T-helper 2 cell treated with Interferon-gamma antibody and Interleukin-4, amounts not matched to agents 5 μg/mL and 100 μg/mL, for 36 hours (primary cell): ENCODE measurements around the gene ADAM15.

Source experiments
- DNase-seq: peaks from one replicate; pipeline ENCODE4 v3.0.0; 2021; ENCODE audit warnings: low spot score
- H3K27ac Mint-ChIP-seq: one replicate; pipeline ENCODE4 v1.8.0; 2021; ENCODE audit warnings: mild to moderate bottlenecking, mixed read lengths
- H3K27me3 Mint-ChIP-seq: one replicate; pipeline ENCODE4 v1.8.0; 2021; ENCODE audit warnings: low read depth, mixed read lengths
- H3K36me3 Mint-ChIP-seq: one replicate; pipeline ENCODE4 v1.8.0; 2021; ENCODE audit warnings: low read depth, mixed read lengths
- H3K4me1 Mint-ChIP-seq: one replicate; pipeline ENCODE4 v1.8.0; 2021; ENCODE audit warnings: low read depth, mixed read lengths
- H3K4me3 Mint-ChIP-seq: one replicate; pipeline ENCODE4 v1.8.0; 2022; ENCODE audit warnings: mild to moderate bottlenecking, moderate library complexity, mixed read lengths
- H3K9me3 Mint-ChIP-seq: one replicate; pipeline ENCODE4 v1.8.0; 2021; ENCODE audit warnings: mixed read lengths

The ADAM15 gene

GRCh38 chr1:155094622-155094948, 43.5 kb downstream of the ADAM15 start:
- no peak for DNase-seq
- H3K4me3 Mint-ChIP-seq: no peak overlapping the region
- H3K36me3 Mint-ChIP-seq: no peaks in the 10 kb centered on the region
- no peak overlapping the region for H3K27ac Mint-ChIP-seq
- peaks cover 24% of the 10 kb centered on the region for H3K27me3 Mint-ChIP-seq
- peaks cover 4% of the 10 kb centered on the region for H3K4me1 Mint-ChIP-seq
- H3K9me3 Mint-ChIP-seq: no peaks in the 10 kb centered on the region

- Mint-ChIP-seq H3K4me3 (no peak overlapping the region), H3K27ac (no peak overlapping the region), H3K36me3 (no peaks in the 10 kb centered on the region), H3K4me1 (no peaks in the 10 kb centered on the region), H3K9me3 (no peaks in the 10 kb centered on the region), H3K27me3 (peaks cover 22% of the 10 kb centered on the region)
- DNase-seq: no peak
Observed at GRCh38 chr1:155099331-155099730, 48.2 kb downstream of the ADAM15 start.

- H3K4me3 Mint-ChIP-seq: no peak overlapping the region
- DNase-seq: no peak
- H3K9me3 Mint-ChIP-seq: no peaks in the 10 kb centered on the region
- H3K27ac Mint-ChIP-seq: no peak overlapping the region
- no peaks in the 10 kb centered on the region for H3K4me1 Mint-ChIP-seq
- peaks cover 6% of the 10 kb centered on the region for H3K27me3 Mint-ChIP-seq
- no peaks in the 10 kb centered on the region for H3K36me3 Mint-ChIP-seq
Observed at GRCh38 chr1:155103325-155103724, 52.2 kb downstream of the ADAM15 start.

DNA sequence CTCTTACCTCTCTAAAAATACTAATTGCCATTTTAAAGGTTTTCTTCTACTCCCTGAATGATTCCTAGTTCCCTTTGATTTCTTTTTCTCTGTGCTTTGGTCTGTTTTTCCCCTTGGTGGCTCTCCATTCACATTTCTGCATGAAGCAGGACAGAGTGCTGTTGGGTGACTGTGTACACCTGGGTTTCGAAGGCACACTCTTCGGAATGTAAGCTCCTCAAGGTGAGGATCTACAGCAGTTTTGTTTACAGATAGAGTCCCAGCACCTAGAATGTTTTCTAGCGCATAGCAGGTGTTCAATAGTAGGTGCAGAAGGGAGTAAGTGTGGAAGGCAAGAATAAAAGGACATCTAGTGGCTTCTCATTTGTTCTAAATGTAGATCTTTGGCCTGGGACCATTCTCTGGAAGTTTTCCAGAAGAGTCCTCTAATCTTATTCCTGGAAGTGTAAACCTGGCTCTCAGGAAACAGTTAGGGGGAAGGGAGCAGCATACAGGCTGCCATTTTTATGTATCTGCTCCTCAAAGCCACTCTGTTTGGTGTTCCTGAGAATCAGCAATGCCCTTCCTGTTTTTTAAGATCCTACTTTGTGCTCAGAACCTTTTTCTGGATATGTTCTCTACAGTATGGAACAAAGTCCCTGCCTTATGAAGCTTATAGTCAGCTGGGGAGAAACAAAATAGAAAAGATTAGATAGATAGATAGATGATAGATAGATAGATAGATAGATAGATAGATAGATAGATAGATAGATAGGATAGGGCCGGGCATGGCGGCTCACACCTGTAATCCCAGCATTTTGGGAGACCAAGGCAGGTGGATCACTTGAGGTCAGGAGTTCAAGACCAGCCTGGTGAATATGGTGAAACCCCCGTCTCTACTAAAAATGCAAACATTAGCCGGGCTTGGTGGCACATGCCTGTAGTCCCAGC, 53.8 kb downstream of the ADAM15 start:
- DNase-seq: no peak
- peaks cover 6% of the 10 kb centered on the region for H3K27me3 Mint-ChIP-seq
- H3K4me1 Mint-ChIP-seq: no peaks in the 10 kb centered on the region
- no peaks in the 10 kb centered on the region for H3K36me3 Mint-ChIP-seq
- no peak overlapping the region for H3K4me3 Mint-ChIP-seq
- no peak overlapping the region for H3K27ac Mint-ChIP-seq
- no peaks in the 10 kb centered on the region for H3K9me3 Mint-ChIP-seq

DNA sequence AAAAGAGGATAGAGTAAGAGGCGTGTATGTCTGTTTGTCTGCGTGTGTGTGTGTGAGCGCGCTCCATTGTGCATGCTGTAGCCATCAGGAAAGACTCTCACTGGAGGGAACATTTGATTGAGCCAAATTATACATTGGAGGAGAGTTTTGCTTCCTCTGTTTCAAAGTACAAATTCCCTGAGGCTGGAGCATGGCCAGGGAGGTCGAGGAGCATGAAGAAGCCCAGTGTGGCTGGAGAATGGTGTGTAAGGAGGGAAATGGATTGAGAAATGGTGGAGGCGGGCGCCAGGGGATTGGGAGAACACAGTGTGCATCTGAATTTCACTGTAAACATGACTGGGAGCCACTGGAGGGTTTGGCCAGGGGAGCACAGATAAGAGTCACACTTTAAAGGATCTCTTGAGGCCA, 54.5 kb downstream of the ADAM15 start:
- peaks cover 6% of the 10 kb centered on the region for H3K27me3 Mint-ChIP-seq
- H3K36me3 Mint-ChIP-seq: no peaks in the 10 kb centered on the region
- no peaks in the 10 kb centered on the region for H3K9me3 Mint-ChIP-seq
- no peak overlapping the region for H3K27ac Mint-ChIP-seq
- H3K4me1 Mint-ChIP-seq: no peaks in the 10 kb centered on the region
- no peak overlapping the region for H3K4me3 Mint-ChIP-seq
- no peak for DNase-seq

GRCh38 chr1:155106862-155107261, 55.7 kb downstream of the ADAM15 start:
- H3K27ac Mint-ChIP-seq: no peak overlapping the region

GRCh38 chr1:155107309-155108264, 56.5 kb downstream of the ADAM15 start:
- peaks cover 6% of the 10 kb centered on the region for H3K27me3 Mint-ChIP-seq
- H3K27ac Mint-ChIP-seq: no peak overlapping the region

More at GRCh38 chr1:155106862-155107261, 55.7 kb downstream of the ADAM15 start:
- no peak overlapping the region for H3K4me3 Mint-ChIP-seq
- DNase-seq: no peak
- H3K9me3 Mint-ChIP-seq: no peaks in the 10 kb centered on the region
- no peaks in the 10 kb centered on the region for H3K4me1 Mint-ChIP-seq
- H3K36me3 Mint-ChIP-seq: no peaks in the 10 kb centered on the region
- H3K27me3 Mint-ChIP-seq: peaks cover 6% of the 10 kb centered on the region

GRCh38 chr1:155108296-155108695, 57.2 kb downstream of the ADAM15 start:
- no peak for DNase-seq
- H3K4me3 Mint-ChIP-seq: no peak overlapping the region
- H3K36me3 Mint-ChIP-seq: no peaks in the 10 kb centered on the region
- no peaks in the 10 kb centered on the region for H3K9me3 Mint-ChIP-seq
- no peak overlapping the region for H3K27ac Mint-ChIP-seq
- H3K4me1 Mint-ChIP-seq: no peaks in the 10 kb centered on the region
- H3K27me3 Mint-ChIP-seq: peaks cover 6% of the 10 kb centered on the region

More at GRCh38 chr1:155107309-155108264, 56.5 kb downstream of the ADAM15 start:
- no peak overlapping the region for H3K4me3 Mint-ChIP-seq
- no peak for DNase-seq
- no peaks in the 10 kb centered on the region for H3K36me3 Mint-ChIP-seq
- H3K9me3 Mint-ChIP-seq: no peaks in the 10 kb centered on the region
- no peaks in the 10 kb centered on the region for H3K4me1 Mint-ChIP-seq

DNA sequence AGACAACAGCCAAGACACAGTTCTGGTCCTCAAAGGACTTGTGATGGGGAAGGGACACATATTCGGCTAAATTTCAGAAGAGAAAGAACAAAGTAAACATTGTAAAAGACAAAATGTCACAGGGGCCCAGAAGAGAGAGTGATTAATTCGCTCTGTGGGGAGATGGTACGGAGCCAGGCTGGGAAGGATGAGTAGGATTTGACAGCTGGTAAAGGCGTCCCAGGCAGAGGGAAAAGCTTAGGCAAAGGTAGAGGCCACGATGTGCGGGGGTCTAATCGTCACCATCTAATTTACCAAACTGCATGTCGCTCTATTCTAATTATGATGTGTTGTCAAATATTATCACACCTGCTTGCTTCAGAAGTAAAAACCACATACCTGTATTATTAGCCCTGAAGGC, 59.3 kb downstream of the ADAM15 start:
- no peak for DNase-seq
- no peaks in the 10 kb centered on the region for H3K9me3 Mint-ChIP-seq
- H3K27ac Mint-ChIP-seq: no peak overlapping the region
- H3K36me3 Mint-ChIP-seq: no peaks in the 10 kb centered on the region
- H3K4me1 Mint-ChIP-seq: no peaks in the 10 kb centered on the region
- no peak overlapping the region for H3K4me3 Mint-ChIP-seq
- peaks cover 8% of the 10 kb centered on the region for H3K27me3 Mint-ChIP-seq

GRCh38 chr1:155110826-155111225, 59.7 kb downstream of the ADAM15 start:
- Mint-ChIP-seq H3K27me3 (peaks cover 5% of the 10 kb centered on the region), H3K36me3 (no peaks in the 10 kb centered on the region), H3K4me3 (no peak overlapping the region), H3K9me3 (no peaks in the 10 kb centered on the region), H3K27ac (no peak overlapping the region), H3K4me1 (no peaks in the 10 kb centered on the region)
- DNase-seq: no peak
